SK-N-MC (cell line): ENCODE results near the gene PRDX4.
A peak's percentile ranks its signal among the peaks of the same experiment; 100 is the strongest.

Experiments used
- EZH2 ChIP-seq: fragments of 200-600 bp; sonication (generic); IDR thresholded peaks from one replicate; pipeline ENCODE4 v1.6.1; 2017; ENCODE audit warnings: antibody characterized with exemption
- POLR2AphosphoS5 ChIP-seq: IDR thresholded peaks from 2 replicates; pipeline ENCODE4 v1.6.1; 2012; ENCODE audit warnings: mild to moderate bottlenecking, low read depth, low read length, borderline replicate concordance

- no peak for TF ChIP-seq EZH2
- peak; percentile 82 for TF ChIP-seq POLR2AphosphoS5
Measured at GRCh38 chrX:23667239-23668177, at the start of gene PRDX4.
